SK-N-SH (cell line): ENCODE data around the gene DHRSX.

Experiments used
- CTCF ChIP-seq: fragments of 200-600 bp; sonication (generic); IDR thresholded peaks from 2 replicates; pipeline ENCODE4 v1.6.1; 2017; ENCODE audit warnings: antibody characterized with exemption, mild to moderate bottlenecking, moderate library complexity
- EP300 ChIP-seq, 2 experiments: IDR thresholded peaks; 2 replicates each; pipeline versions ENCODE4 v1.4.0 to v1.6.1; 2012; ENCODE audit warnings: borderline replicate concordance in 1 of 2, low read depth in 1 of 2, low read length in 1 of 2
- POLR2AphosphoS5 ChIP-seq: IDR thresholded peaks from 2 replicates; pipeline ENCODE4 v1.6.1; 2012; ENCODE audit warnings: low read depth, low read length
- RAD21 ChIP-seq: IDR thresholded peaks from 2 replicates; pipeline ENCODE4 v1.6.1; 2012; ENCODE audit warnings: mild to moderate bottlenecking, low read length
- SMC3 ChIP-seq: IDR thresholded peaks from 2 replicates; pipeline ENCODE4 v1.6.1; 2012; ENCODE audit warnings: low read depth, low read length, improper control_type of control experiment
- TF ChIP-seq, protein P1 (sequence below): fragments of 150-350 bp; IDR thresholded peaks from 2 replicates; pipeline ENCODE4 v1.6.1; 2017; ENCODE audit warnings: antibody characterized with exemption, low read length, low read depth, borderline replicate concordance

- TF ChIP-seq CTCF (no peak), EP300 (IDR thresholded peaks at IDR 0.05; ENCODE audit: borderline replicate concordance in 1 of 2, low read depth in 1 of 2, low read length in 1 of 2) (no peak), RAD21 (no peak), SMC3 (no peak), POLR2AphosphoS5 (no peak)
- TF ChIP-seq, protein P1, sequence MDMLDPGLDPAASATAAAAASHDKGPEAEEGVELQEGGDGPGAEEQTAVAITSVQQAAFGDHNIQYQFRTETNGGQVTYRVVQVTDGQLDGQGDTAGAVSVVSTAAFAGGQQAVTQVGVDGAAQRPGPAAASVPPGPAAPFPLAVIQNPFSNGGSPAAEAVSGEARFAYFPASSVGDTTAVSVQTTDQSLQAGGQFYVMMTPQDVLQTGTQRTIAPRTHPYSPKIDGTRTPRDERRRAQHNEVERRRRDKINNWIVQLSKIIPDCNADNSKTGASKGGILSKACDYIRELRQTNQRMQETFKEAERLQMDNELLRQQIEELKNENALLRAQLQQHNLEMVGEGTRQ = no peak
Observed at GRCh38 chrX:2435465-2435864, 65.3 kb downstream of the DHRSX start.
